ENCODE results near the gene PBX2. TPM values are rescaled to one million over a fixed set of nuclear protein-coding genes. Genes with fewer than 3 reads are reported as not detected.

PBX2 gene
- total RNA-seq, 4 donors from 2014 or later: 49.2 to 63.9 (median 55.8) TPM

- intact Hi-C loops (cut with DNase I; ENCODE audit: low total_unique reads): no loop called here
- H3K4me3 ChIP-seq (ENCODE audit: low read depth, poor library complexity, severe bottlenecking): no peak overlapping the region
- peak in 1 of 2 donors; percentile 75 for DNase-seq (ENCODE audit: low spot score in 2 of 2)
- 84 to 89% methylated on average over 5 of the region's 5 CpGs for WGBS, 2 donors
- TF ChIP-seq POLR2A (IDR thresholded peaks at IDR 0.05): no peak
- TF ChIP-seq CTCF (IDR thresholded peaks at IDR 0.05): no peak
Measured at GRCh38 chr6:32210191-32210601, 20.2 kb upstream of the PBX2 start.

DNA sequence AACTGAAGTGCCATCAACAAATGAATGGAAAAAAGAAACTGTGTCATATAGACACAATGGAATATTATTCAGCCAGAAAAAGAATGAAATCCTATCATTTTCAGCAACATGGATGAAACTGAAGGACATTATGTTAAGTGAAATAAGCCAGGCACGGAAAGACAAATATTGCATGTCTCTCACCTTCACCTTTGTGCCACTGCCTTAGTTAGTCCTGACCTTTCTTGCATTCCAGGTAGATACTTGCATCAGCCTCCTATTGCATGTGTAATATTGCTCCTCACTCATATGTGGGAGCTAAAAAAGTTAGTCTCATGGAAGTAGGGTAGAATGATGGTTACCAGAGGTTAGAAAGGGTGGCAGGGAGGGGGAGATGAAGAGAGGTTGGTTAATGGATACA is 19.0 kb upstream of the PBX2 start:
- WGBS, 2 donors: 85 to 98% methylated on average over 1 of the region's 1 CpG
- intact Hi-C loops (cut with DNase I; ENCODE audit: low total_unique reads): no loop called here
- TF ChIP-seq CTCF (IDR thresholded peaks at IDR 0.05): no peak
- TF ChIP-seq POLR2A (IDR thresholded peaks at IDR 0.05): no peak
- H3K4me3 ChIP-seq (ENCODE audit: low read depth, poor library complexity, severe bottlenecking): no peak overlapping the region
- no peak for DNase-seq (ENCODE audit: low spot score in 2 of 2)

DNA sequence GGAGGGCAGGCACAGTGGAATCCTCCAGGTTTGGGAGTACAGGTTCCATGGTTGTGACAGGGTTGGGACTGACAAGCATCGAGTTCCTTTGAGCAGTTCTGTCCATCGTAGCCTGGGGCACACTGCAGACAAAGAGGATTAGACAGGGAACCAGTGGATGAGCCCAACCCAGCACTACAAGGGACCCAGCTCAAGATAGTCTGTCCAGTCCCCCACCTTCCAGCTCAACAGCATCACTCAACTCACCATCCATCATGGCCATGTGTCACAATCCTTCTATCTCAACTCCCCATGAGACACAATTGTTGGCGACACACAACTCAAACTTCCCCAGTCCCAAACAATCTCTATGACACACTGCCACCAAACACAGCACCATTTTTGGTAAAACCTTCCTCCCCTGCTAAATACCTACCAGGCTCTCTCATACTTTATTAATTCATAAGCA is 14.3 kb upstream of the PBX2 start:
- 87 to 95% methylated on average over 3 of the region's 3 CpGs for WGBS, 2 donors
- TF ChIP-seq POLR2A (IDR thresholded peaks at IDR 0.05) (no peak), CTCF (IDR thresholded peaks at IDR 0.05) (no peak)
- no peak overlapping the region for H3K4me3 ChIP-seq (ENCODE audit: low read depth, poor library complexity, severe bottlenecking)
- no peak for DNase-seq (ENCODE audit: low spot score in 2 of 2)
- intact Hi-C loops (cut with DNase I; ENCODE audit: low total_unique reads): no loop called here

DNA sequence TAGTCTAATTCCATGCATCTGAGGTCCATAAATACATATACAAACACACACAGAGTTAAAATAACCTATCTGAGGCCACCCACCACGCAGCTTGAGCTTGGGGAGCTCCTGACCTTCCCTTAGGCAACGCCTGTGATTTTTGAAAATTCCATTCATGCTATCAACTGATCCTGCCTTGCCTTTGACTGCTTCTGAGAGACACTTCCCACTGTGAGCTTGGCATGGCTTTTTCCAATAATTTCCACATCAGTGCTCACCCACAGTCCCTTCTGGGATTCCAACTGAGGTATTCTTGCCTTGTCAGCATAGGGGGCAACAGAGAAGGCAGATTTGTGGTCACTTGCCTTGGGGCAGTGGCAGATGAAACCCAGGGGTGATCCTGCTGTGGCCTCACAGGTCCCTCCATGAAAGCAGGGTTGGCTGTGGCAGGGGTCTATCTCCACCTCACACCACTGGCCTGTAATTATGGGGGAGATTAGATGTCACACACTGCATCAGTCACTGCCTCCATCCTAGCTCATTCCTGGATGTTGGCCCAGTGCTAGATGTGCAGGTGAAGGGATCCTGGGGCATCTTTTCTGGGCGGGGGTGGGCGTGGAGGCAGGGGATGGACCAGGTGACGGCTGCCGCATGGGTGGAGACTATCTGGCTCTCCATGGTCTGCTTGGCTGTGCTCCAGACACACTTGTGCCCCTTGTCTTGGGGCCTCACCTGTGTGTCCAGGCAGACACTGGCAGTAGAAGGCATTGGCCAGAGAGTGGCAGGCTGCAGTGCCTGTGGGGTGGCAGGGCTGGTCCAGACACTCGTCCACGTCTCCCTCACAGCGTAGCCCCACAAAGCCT is 13.6 kb upstream of the PBX2 start:
- no peak for DNase-seq (ENCODE audit: low spot score in 2 of 2)
- H3K4me3 ChIP-seq (ENCODE audit: low read depth, poor library complexity, severe bottlenecking): no peak overlapping the region
- 87 to 89% methylated on average over 9 of the region's 9 CpGs for WGBS, 2 donors
- intact Hi-C loops (cut with DNase I; ENCODE audit: low total_unique reads): no loop called here
- TF ChIP-seq POLR2A (IDR thresholded peaks at IDR 0.05): no peak
- no peak for TF ChIP-seq CTCF (IDR thresholded peaks at IDR 0.05)

DNA sequence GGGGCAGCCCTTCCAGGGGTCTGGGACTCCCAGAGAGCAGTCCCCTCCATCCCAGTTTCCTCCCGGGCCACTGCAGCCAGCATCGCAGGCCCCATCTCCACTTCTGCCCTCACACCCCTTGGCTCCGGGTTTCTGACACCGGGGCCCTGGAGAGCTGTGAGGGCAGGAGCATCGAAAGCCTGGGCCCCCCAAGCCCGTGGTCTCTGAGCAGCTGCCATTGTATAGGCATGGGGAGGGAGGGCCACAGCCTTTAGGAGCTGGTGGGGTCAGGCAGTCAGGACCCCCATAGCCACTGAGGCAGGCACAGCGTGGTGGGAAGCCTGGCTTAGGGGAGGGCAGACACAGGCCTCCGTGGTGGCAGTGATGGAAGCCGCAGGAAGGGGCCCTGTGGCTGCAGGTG is 12.2 kb upstream of the PBX2 start:
- intact Hi-C loops (cut with DNase I; ENCODE audit: low total_unique reads): no loop called here
- 86 to 88% methylated on average over 7 of the region's 9 CpGs for WGBS, 2 donors
- DNase-seq (ENCODE audit: low spot score in 2 of 2): no peak
- H3K4me3 ChIP-seq (ENCODE audit: low read depth, poor library complexity, severe bottlenecking): no peak overlapping the region
- TF ChIP-seq CTCF (IDR thresholded peaks at IDR 0.05) (no peak), POLR2A (IDR thresholded peaks at IDR 0.05) (no peak)

All from lower leg skin (tissue), 4 donors.